Adrenal gland (tissue), 12 donors: ENCODE data around the gene MPG. TPM values are rescaled to one million over a fixed set of nuclear protein-coding genes. Genes with fewer than 3 reads are reported as not detected.

Experiments
- DNase-seq, 7 donors: peaks; one replicate each; pipeline ENCODE4 v3.0.0-alpha.2; 2019 to 2020
- H3K27ac ChIP-seq, 5 donors: fragments of 200-600 bp; sonication (generic) in 4 of 5; 1 replicate in 3 of 5; 2 replicates in 2 of 5; pipeline versions ENCODE4 v1.5.1 to v1.8.0; 2016 to 2020; ENCODE audit warnings: mild to moderate bottlenecking in 1 of 5
- H3K27me3 ChIP-seq: fragments of 200-600 bp; 2 replicates; pipeline ENCODE4 v1.8.0; 2021
- H3K36me3 ChIP-seq, 2 donors: fragments of 200-600 bp; replicated peaks in 1 of 2; 1 replicate in 1 of 2; 2 replicates in 1 of 2; pipeline versions ENCODE4 v1.5.1 to v1.8.0; 2018 to 2022
- H3K4me1 ChIP-seq, 2 donors: fragments of 200-600 bp; replicated peaks in 1 of 2; 1 replicate in 1 of 2; 2 replicates in 1 of 2; pipeline versions ENCODE4 v1.5.1 to v1.8.0; 2018 to 2021
- H3K4me3 ChIP-seq, 4 donors: fragments of 200-600 bp; sonication (generic) in 3 of 4; one replicate each; pipeline ENCODE4 v1.5.1; 2016 to 2018
- H3K9me3 ChIP-seq, 3 donors: fragments of 200-600 bp; sonication (generic) in 1 of 3; replicated peaks in 1 of 3; 1 replicate in 2 of 3; 2 replicates in 1 of 3; pipeline versions ENCODE4 v1.5.1 to v1.8.0; 2016 to 2021
- POLR2A ChIP-seq, 2 donors: fragments of 450-650 bp; IDR thresholded peaks; one replicate each; pipeline ENCODE4 v1.6.1; 2017; ENCODE audit warnings: antibody characterized with exemption in 2 of 2, mild to moderate bottlenecking in 2 of 2, moderate library complexity in 1 of 2
- WGBS, 4 donors: extraction: QIAGEN DNeasy Blood & Tissue Kit in 2 of 4; methylation state at CpG; one replicate each; pipeline versions ENCODE4 v1.1.5 to v1.1.7; 2013 to 2017; 5-methylcytosine and 5-hydroxymethylcytosine counted together
- intact Hi-C, 2 donors: fragments of 100-400 bp; cut with DNase I; formaldehyde crosslinking; loops; one replicate each; pipeline versions ENCODE4 v1.14.1 to v1.15.0; 2022 to 2023
- polyA plus RNA-seq, 3 donors: library from polyadenylated mRNA; stranded (reverse); fragments of 200-250 nt in 2 of 3; fragments of 350-450 nt in 1 of 3; fragmentation: Illumina TruSeq in 1 of 3; extraction: RNeasy Lipid Tissue Mini Kit (QIAGEN cat#74804) in 1 of 3; gene quantifications; one replicate each; pipeline ENCODE4 v1.2.3, GENCODE V29; 2013 to 2014
- total RNA-seq, 9 donors: library from RNA; depleted of rRNA in 4 of 9; stranded (reverse); fragments of >200 nt in 4 of 9; fragments of 120-200 nt in 1 of 9; fragmentation: NEBNext Ultra II Directional in 1 of 9; extraction: Animal tissue kit (Norgen Biotek cat#: 25700) in 1 of 9; gene quantifications; one replicate each; pipeline versions ENCODE4 v1.1.0 to v1.2.4, GENCODE V29; 2013 to 2023
- TF ChIP-seq, protein P1 (sequence below), 6 experiments: fragments of 450-650 bp in 4 of 6; fragments of 200-600 bp in 2 of 6; sonication (generic) in 1 of 6; IDR thresholded peaks; 1 replicate in 5 of 6; 2 replicates in 1 of 6; pipeline versions ENCODE4 v1.5.1 to v1.8.0; 2016 to 2021; ENCODE audit warnings: antibody characterized with exemption in 6 of 6, mild to moderate bottlenecking in 2 of 6, moderate library complexity in 1 of 6
- donor health status: healthy with polysubstance abuse.
- donor health status: Bipolar disorder and iron deficiency.
- donor health status: DM: yes; HTN: yes; CAD: no.
- donor health status: DM: no; HTN: no; CAD: no.
- donor health status: DM: no; HTN: no; CAD: no.
- donor health status: DM: yes; HTN: yes; CAD: no.

MPG gene
- total and polyA plus RNA-seq, 12 donors = 5.0 to 207 (median 91.3) TPM

DNA sequence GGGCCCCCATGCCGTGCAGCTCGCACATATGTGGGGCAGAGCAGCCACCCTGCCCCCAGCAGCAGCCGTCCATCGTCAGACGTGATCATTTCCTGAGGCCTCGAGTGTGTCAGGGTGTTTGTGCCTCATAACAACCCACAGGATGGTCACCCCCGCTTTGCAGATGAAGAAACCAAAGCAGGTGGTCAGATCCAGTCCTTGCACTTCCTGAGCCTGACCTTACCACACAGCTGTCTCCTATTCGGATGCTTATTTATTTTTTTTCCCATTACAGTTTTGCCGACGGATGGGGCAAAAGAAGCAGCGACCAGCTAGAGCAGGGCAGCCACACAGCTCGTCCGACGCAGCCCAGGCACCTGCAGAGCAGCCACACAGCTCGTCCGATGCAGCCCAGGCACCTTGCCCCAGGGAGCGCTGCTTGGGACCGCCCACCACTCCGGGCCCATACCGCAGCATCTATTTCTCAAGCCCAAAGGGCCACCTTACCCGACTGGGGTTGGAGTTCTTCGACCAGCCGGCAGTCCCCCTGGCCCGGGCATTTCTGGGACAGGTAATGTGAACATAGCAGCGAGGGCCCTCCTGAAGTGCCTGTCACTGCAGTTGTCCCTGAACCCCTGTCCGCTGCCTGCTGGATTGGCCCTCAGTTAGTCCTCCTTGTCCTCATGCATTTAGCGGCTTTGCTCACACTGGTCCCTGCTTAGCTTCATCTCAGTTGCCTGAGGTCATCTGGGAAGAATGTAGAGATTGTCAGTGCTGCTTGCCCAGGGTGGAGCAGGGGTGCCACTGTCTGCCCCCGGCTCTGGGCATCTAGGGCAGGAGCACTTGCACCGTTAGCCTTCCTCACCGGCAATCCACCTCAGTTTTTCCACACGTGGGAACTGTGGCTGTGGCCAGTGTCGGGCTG lies 1.4 kb downstream of the MPG start:
- 46 to 61% (median 52%) methylated on average over 27 to 32 of the region's 32 CpGs for WGBS, 4 donors
- intact Hi-C loops = no loop called here

DNA sequence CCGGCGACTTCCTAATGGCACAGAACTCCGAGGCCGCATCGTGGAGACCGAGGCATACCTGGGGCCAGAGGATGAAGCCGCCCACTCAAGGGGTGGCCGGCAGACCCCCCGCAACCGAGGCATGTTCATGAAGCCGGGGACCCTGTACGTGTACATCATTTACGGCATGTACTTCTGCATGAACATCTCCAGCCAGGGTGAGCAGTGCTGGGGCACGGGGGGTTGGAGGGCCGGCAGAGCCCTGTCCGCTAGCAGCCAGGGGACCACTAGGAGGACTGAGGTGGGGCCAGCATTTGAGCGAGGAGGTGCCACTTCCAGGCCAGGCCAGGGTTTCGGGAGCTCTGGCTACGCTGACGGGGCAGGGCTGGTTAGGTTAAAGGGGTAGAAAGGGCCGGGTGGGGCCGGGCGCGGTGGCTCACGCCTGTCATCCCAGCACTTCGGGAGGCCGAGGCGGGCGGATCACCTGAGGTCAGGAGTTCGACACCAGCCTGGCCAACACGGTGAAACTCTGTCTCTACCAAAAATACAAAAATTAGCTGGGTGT lies 5.1 kb downstream of the MPG start:
- H3K27me3 ChIP-seq = no peaks in the 10 kb centered on the region
- intact Hi-C loops = no loop called here
- DNase-seq = no peak
- H3K4me1 ChIP-seq = peaks cover 22 to 36% of the 10 kb centered on the region in 2 donors
- no peak for TF ChIP-seq POLR2A (IDR thresholded peaks at IDR 0.05)
- TF ChIP-seq, protein P1, sequence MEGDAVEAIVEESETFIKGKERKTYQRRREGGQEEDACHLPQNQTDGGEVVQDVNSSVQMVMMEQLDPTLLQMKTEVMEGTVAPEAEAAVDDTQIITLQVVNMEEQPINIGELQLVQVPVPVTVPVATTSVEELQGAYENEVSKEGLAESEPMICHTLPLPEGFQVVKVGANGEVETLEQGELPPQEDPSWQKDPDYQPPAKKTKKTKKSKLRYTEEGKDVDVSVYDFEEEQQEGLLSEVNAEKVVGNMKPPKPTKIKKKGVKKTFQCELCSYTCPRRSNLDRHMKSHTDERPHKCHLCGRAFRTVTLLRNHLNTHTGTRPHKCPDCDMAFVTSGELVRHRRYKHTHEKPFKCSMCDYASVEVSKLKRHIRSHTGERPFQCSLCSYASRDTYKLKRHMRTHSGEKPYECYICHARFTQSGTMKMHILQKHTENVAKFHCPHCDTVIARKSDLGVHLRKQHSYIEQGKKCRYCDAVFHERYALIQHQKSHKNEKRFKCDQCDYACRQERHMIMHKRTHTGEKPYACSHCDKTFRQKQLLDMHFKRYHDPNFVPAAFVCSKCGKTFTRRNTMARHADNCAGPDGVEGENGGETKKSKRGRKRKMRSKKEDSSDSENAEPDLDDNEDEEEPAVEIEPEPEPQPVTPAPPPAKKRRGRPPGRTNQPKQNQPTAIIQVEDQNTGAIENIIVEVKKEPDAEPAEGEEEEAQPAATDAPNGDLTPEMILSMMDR (IDR thresholded peaks at IDR 0.05) = no peak
- WGBS, 4 donors = 94 to 95% (median 95%) methylated on average over 23 to 31 of the region's 31 CpGs
- no peak overlapping the region for H3K4me3 ChIP-seq
- H3K36me3 ChIP-seq = peaks cover 0 to 45% of the 10 kb centered on the region in 2 donors
- no peaks in the 10 kb centered on the region for H3K9me3 ChIP-seq
- H3K27ac ChIP-seq = peak overlapping the region in 1 of 5 donors; percentile 8

More for the DNA sequence above, 1.4 kb downstream of the MPG start:
- TF ChIP-seq POLR2A (IDR thresholded peaks at IDR 0.05) = no peak
- TF ChIP-seq, protein P1 (IDR thresholded peaks at IDR 0.05) = no peak
- Histone ChIP-seq H3K4me1 (peaks cover 42 to 48% of the 10 kb centered on the region in 2 donors), H3K27me3 (no peaks in the 10 kb centered on the region), H3K27ac (peak overlapping the region in 2 of 5 donors; percentile 93 to 98), H3K9me3 (no peaks in the 10 kb centered on the region), H3K36me3 (peaks cover 0 to 16% of the 10 kb centered on the region in 2 donors), H3K4me3 (peak overlapping the region in 1 of 4 donors; percentile 98)
- DNase-seq = no peak

DNA sequence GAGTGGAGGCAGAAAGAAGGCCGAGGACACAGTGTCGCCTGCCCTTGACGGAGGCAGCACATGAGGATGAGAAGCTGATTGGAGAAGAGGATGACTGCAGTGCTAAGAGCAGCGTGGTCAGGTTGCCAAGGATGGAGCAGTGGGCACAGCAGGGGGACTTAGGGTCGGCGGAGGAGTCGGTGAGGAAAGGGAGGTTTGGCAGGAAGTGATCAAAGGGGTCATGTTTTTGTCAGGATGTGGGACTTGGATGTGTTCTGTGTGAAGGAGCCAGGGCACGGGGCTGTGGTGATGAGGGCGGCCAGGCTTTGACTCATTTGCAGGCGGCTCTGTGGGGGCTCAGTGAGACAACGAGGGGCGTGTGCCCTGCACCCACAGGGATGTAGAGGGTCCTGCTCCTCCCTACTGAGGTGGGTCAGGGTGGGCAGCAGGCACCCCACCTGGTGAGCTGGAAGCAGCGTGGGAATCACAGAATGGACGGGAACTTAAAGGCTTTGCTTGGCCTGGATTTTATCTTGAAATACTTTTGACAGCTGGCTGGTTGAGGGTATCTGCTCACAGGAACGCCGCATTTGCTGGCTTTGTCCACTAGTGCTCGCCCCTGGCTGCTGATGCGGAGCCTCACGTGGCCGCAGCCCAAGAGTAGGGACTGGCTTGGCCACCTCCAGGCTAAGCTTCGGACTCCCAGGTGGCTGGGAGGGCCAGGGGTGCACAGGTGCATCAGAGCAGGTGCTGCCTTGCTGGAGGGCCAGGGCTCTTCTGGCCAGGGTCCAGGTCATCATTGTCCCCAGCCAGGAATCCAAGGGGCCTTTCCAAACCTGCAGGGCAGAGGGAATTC lies 6.0 kb downstream of the MPG start:
- no peaks in the 10 kb centered on the region for H3K27me3 ChIP-seq
- H3K4me3 ChIP-seq = no peak overlapping the region
- intact Hi-C loops = no loop called here
- TF ChIP-seq POLR2A (IDR thresholded peaks at IDR 0.05) = no peak
- TF ChIP-seq, protein P1 (IDR thresholded peaks at IDR 0.05) = no peak
- peak overlapping the region in 3 of 5 donors; percentile 59 to 85 (median 82) for H3K27ac ChIP-seq
- H3K4me1 ChIP-seq = peaks cover 16 to 32% of the 10 kb centered on the region in 2 donors
- no peaks in the 10 kb centered on the region for H3K9me3 ChIP-seq
- WGBS, 4 donors = 58 to 73% (median 67%) methylated on average over 17 to 21 of the region's 21 CpGs
- DNase-seq = no peak
- H3K36me3 ChIP-seq = peaks cover 0 to 52% of the 10 kb centered on the region in 2 donors
